Posterior cingulate gyrus (tissue), 11 donors: ENCODE data around the gene KIDINS220.

Experiments
- DNase-seq, 10 donors: peaks; one replicate each; pipeline versions ENCODE4 v3.0.0 to v3.0.0-alpha.2; 2020 to 2021; ENCODE audit warnings: mixed read lengths in 3 of 10
- intact Hi-C: fragments of 100-400 bp; cut with DNase I; formaldehyde crosslinking; loops from one replicate; pipeline ENCODE4 v1.15.1; 2023

KIDINS220 gene

GRCh38 chr2:8710951-8711350, 126.5 kb downstream of the KIDINS220 start:
- intact Hi-C loops, result no loop called here
- no peak for DNase-seq

- intact Hi-C loops, result no loop called here
- no peak for DNase-seq
Measured at GRCh38 chr2:8709611-8710010, 127.8 kb downstream of the KIDINS220 start.

- intact Hi-C loops, result no loop called here
- DNase-seq, result no peak
Measured at GRCh38 chr2:8704906-8705305, 132.5 kb downstream of the KIDINS220 start.

- DNase-seq, result peak in 5 of 10 donors; percentile 13 to 86 (median 41)
- intact Hi-C loops, result no loop called here
Measured at GRCh38 chr2:8701681-8702379, 135.6 kb downstream of the KIDINS220 start.

- DNase-seq, result no peak
- intact Hi-C loops, result no loop called here
Measured at GRCh38 chr2:8699839-8700238, 137.6 kb downstream of the KIDINS220 start.

GRCh38 chr2:8697190-8697589, 140.2 kb downstream of the KIDINS220 start:
- no peak for DNase-seq
- intact Hi-C loops, result no loop called here

- no peak for DNase-seq
- intact Hi-C loops, result no loop called here
Measured at GRCh38 chr2:8694737-8695136, 142.7 kb downstream of the KIDINS220 start.

GRCh38 chr2:8693157-8693821, 144.1 kb downstream of the KIDINS220 start:
- peak in 9 of 10 donors; percentile 45 to 93 (median 60) for DNase-seq
- intact Hi-C loops, result loop anchor here (2.0 kb wide), 1 partner anchor 68 kb away; no protein-coding TSS in a partner anchor

GRCh38 chr2:8692783-8693156, 144.6 kb downstream of the KIDINS220 start:
- no peak for DNase-seq
- intact Hi-C loops, result loop anchor here (2.0 kb wide), 1 partner anchor 68 kb away; no protein-coding TSS in a partner anchor

GRCh38 chr2:8691859-8692437, 145.5 kb downstream of the KIDINS220 start:
- no peak for DNase-seq
- intact Hi-C loops, result loop anchor here (2.0 kb wide), 1 partner anchor 69 kb away; no protein-coding TSS in a partner anchor

- intact Hi-C loops, result loop anchor here (1.0 to 10.0 kb wide), 7 partner anchors 59 to 1589 kb away; no protein-coding TSS in a partner anchor
- DNase-seq, result peak; percentile 58 to 94 (median 74)
Measured at GRCh38 chr2:8685697-8686358, 151.6 kb downstream of the KIDINS220 start.

GRCh38 chr2:8684878-8685696, 152.3 kb downstream of the KIDINS220 start:
- intact Hi-C loops, result loop anchor here (1.0 to 10.0 kb wide), 7 partner anchors 58 to 1588 kb away; no protein-coding TSS in a partner anchor
- peak in 7 of 10 donors; percentile 23 to 91 (median 54) for DNase-seq

- intact Hi-C loops, result loop anchor here (2.0 to 10.0 kb wide), 3 partner anchors 420 to 1588 kb away; no protein-coding TSS in a partner anchor
- DNase-seq, result no peak
Measured at GRCh38 chr2:8684540-8684877, 152.9 kb downstream of the KIDINS220 start.

GRCh38 chr2:8682719-8683667, 154.4 kb downstream of the KIDINS220 start:
- intact Hi-C loops, result loop anchor here (10.0 kb wide), 2 partner anchors 418 to 958 kb away; no protein-coding TSS in a partner anchor
- peak in 2 of 10 donors; percentile 40 to 86 for DNase-seq

- DNase-seq, result peak; percentile 96 to 100 (median 98)
- intact Hi-C loops, result loop anchor here (10.0 kb wide), 2 partner anchors 417 to 957 kb away; no protein-coding TSS in a partner anchor
Measured at GRCh38 chr2:8681786-8682692, 155.4 kb downstream of the KIDINS220 start, which contains the start of gene ID2. Gene ID2, plus strand, starts transcription at chr2:8682056. Its CDS starts 110 bp downstream, at chr2:8682166.

GRCh38 chr2:8680822-8681760, 156.3 kb downstream of the KIDINS220 start:
- intact Hi-C loops, result loop anchor here (10.0 kb wide), 2 partner anchors 416 to 956 kb away; no protein-coding TSS in a partner anchor
- peak in 5 of 10 donors; percentile 30 to 88 (median 73) for DNase-seq
